A549 (cell line): ENCODE data around the gene RPL18. TPM values are rescaled to one million over a fixed set of nuclear protein-coding genes. Genes with fewer than 3 reads are reported as not detected.

Experiments
- CBX2 ChIP-seq: fragments of 200-600 bp; sonication (generic); IDR thresholded peaks from 2 replicates; pipeline ENCODE4 v1.6.1; 2016; ENCODE audit warnings: low read depth, mild to moderate bottlenecking, borderline replicate concordance
- CBX8 ChIP-seq: fragments of 200-600 bp; sonication (generic); IDR thresholded peaks from 2 replicates; pipeline ENCODE4 v1.6.1; 2016
- CEBPB ChIP-seq, 2 experiments: fragments of >200 bp in 1 of 2; sonication (Bioruptor Twin) in 1 of 2; formaldehyde crosslinking in 1 of 2; IDR thresholded peaks; 2 replicates each; pipeline ENCODE4 v1.6.1; 2012 to 2016
- CHD2 ChIP-seq: fragments of 150-350 bp; IDR thresholded peaks from 2 replicates; pipeline ENCODE4 v1.6.1; 2014; ENCODE audit warnings: low read length; ENCODE audit not compliant: partially characterized antibody
- CHD4 ChIP-seq: fragments of 200-600 bp; sonication (generic); IDR thresholded peaks from 2 replicates; pipeline ENCODE4 v1.6.1; 2016; ENCODE audit warnings: antibody characterized with exemption, mild to moderate bottlenecking, borderline replicate concordance
- EHMT2 ChIP-seq: fragments of 200-600 bp; sonication (generic); IDR thresholded peaks from 2 replicates; pipeline ENCODE4 v1.6.1; 2016; ENCODE audit warnings: antibody characterized with exemption, low read depth, mild to moderate bottlenecking, moderate library complexity
- EP300 ChIP-seq, 2 experiments: fragments of >200 bp; sonication (Bioruptor Twin); formaldehyde crosslinking; IDR thresholded peaks; 2 replicates in 1 of 2; 3 replicates in 1 of 2; pipeline ENCODE4 v1.6.1; 2016 to 2017
- ESRRA ChIP-seq: fragments of 150-350 bp; IDR thresholded peaks from 2 replicates; pipeline ENCODE4 v1.6.1; 2014; ENCODE audit warnings: mild to moderate bottlenecking, low read length, borderline replicate concordance
- FOSB ChIP-seq: fragments of 250-450 bp; sonication (Bioruptor Pico); IDR thresholded peaks from 2 replicates; pipeline ENCODE4 v1.5.0; 2020; ENCODE audit warnings: mild to moderate bottlenecking, moderate library complexity
- FOSL2 ChIP-seq, 2 experiments: fragments of 450-650 bp in 1 of 2; fragments of >200 bp in 1 of 2; sonication (Bioruptor Twin) in 1 of 2; formaldehyde crosslinking; IDR thresholded peaks; 2 replicates each; pipeline versions ENCODE4 v1.5.0 to v1.6.1; 2016 to 2020; ENCODE audit warnings: mild to moderate bottlenecking in 1 of 2, moderate library complexity in 1 of 2
- GATA3 ChIP-seq: IDR thresholded peaks from 2 replicates; pipeline ENCODE4 v1.6.1; 2012; ENCODE audit warnings: borderline replicate concordance
- HOXB13 ChIP-seq: fragments of 250-450 bp; sonication (Bioruptor Pico); IDR thresholded peaks from 2 replicates; pipeline ENCODE4 v1.5.0; 2020; ENCODE audit warnings: low read depth, mild to moderate bottlenecking, moderate library complexity
- HOXB5 ChIP-seq: fragments of 250-450 bp; sonication (Bioruptor Pico); IDR thresholded peaks from 2 replicates; pipeline ENCODE4 v1.5.0; 2020; ENCODE audit warnings: mild to moderate bottlenecking, moderate library complexity
- KDM1A ChIP-seq: fragments of 200-600 bp; sonication (generic); IDR thresholded peaks from 2 replicates; pipeline ENCODE4 v1.6.1; 2016; ENCODE audit warnings: low read depth, mild to moderate bottlenecking
- MAFK ChIP-seq: fragments of 450-650 bp; IDR thresholded peaks from 2 replicates; pipeline ENCODE4 v1.6.1; 2014; ENCODE audit not compliant: partially characterized antibody
- MAZ ChIP-seq: fragments of 150-350 bp; IDR thresholded peaks from 2 replicates; pipeline ENCODE4 v1.6.1; 2014; ENCODE audit warnings: antibody characterized with exemption, low read depth, low read length, borderline replicate concordance
- NPAS2 ChIP-seq: fragments of 250-450 bp; sonication (Bioruptor Pico); IDR thresholded peaks from 2 replicates; pipeline ENCODE4 v1.8.0; 2022; ENCODE audit warnings: mild to moderate bottlenecking, moderate library complexity, borderline replicate concordance
- NR3C1 ChIP-seq: fragments of >200 bp; sonication (Bioruptor Twin); formaldehyde crosslinking; IDR thresholded peaks from 3 replicates; pipeline ENCODE4 v1.6.1; 2017
- PBX3 ChIP-seq: IDR thresholded peaks from 2 replicates; pipeline ENCODE4 v1.6.1; 2012
- PHF8 ChIP-seq: fragments of 200-600 bp; sonication (generic); IDR thresholded peaks from 2 replicates; pipeline ENCODE4 v1.6.1; 2016; ENCODE audit warnings: low read depth, mild to moderate bottlenecking, antibody characterized with exemption, moderate library complexity, borderline replicate concordance
- POLR2A ChIP-seq: IDR thresholded peaks from 2 replicates; pipeline ENCODE4 v1.6.1; 2012; ENCODE audit warnings: mild to moderate bottlenecking, low read length
- POLR2AphosphoS2 ChIP-seq: conservative IDR thresholded peaks from 2 replicates; pipeline ENCODE4 v1.6.1; 2012; ENCODE audit warnings: low read length, improper control_type of control experiment, inconsistent platforms
- RARB ChIP-seq: fragments of 250-450 bp; sonication (Bioruptor Pico); IDR thresholded peaks from 2 replicates; pipeline ENCODE4 v1.8.0; 2021; ENCODE audit warnings: mild to moderate bottlenecking, moderate library complexity
- RCOR1 ChIP-seq: fragments of 150-350 bp; IDR thresholded peaks from 2 replicates; pipeline ENCODE4 v1.6.1; 2014; ENCODE audit warnings: antibody characterized with exemption, low read length, low read depth
- RFX5 ChIP-seq: fragments of 450-650 bp; IDR thresholded peaks from 2 replicates; pipeline ENCODE4 v1.7.1; 2014; ENCODE audit warnings: antibody characterized with exemption, mild to moderate bottlenecking, moderate library complexity
- TFCP2L1 ChIP-seq: fragments of 250-450 bp; sonication (Bioruptor Pico); IDR thresholded peaks from 2 replicates; pipeline ENCODE4 v1.5.0; 2021; ENCODE audit warnings: mild to moderate bottlenecking
- TP53 ChIP-seq: fragments of 250-450 bp; sonication (Bioruptor Pico); IDR thresholded peaks from 2 replicates; pipeline ENCODE4 v1.5.0; 2021; ENCODE audit warnings: mild to moderate bottlenecking, moderate library complexity
- USF2 ChIP-seq: fragments of 450-650 bp; IDR thresholded peaks from 2 replicates; pipeline ENCODE4 v1.6.1; 2014; ENCODE audit warnings: antibody characterized with exemption
- ZFP36 ChIP-seq: fragments of 450-650 bp; IDR thresholded peaks from 2 replicates; pipeline ENCODE4 v1.6.1; 2014; ENCODE audit warnings: borderline replicate concordance; ENCODE audit not compliant: partially characterized antibody
- ZNF302 ChIP-seq: fragments of 250-450 bp; sonication (Bioruptor Pico); IDR thresholded peaks from 2 replicates; pipeline ENCODE4 v1.9.0; 2021; ENCODE audit warnings: inconsistent platforms, mild to moderate bottlenecking, moderate library complexity
- ZSCAN20 ChIP-seq: fragments of 250-450 bp; sonication (Bioruptor Pico); IDR thresholded peaks from 2 replicates; pipeline ENCODE4 v1.8.0; 2022; ENCODE audit warnings: mild to moderate bottlenecking, moderate library complexity
- polyA plus RNA-seq, 4 experiments: library from polyadenylated mRNA; depleted of rRNA in 3 of 4; stranded (reverse); fragments of >200 nt; fragmentation: RNase III in 1 of 4; extraction: RNeasy Plus Mini Kit Qiagen cat#74134 plus additional on column Dnase treatment in 1 of 4; gene quantifications; 2 replicates in 3 of 4; 3 replicates in 1 of 4; pipeline ENCODE4 v1.2.3, GENCODE V29; 2011 to 2017
- TF ChIP-seq, protein P1 (sequence below): IDR thresholded peaks from 2 replicates; pipeline ENCODE4 v1.6.1; 2012; ENCODE audit warnings: low read depth, borderline replicate concordance
- TF ChIP-seq, protein P2 (sequence below): fragments of 250-450 bp; sonication (Bioruptor Pico); IDR thresholded peaks from 2 replicates; pipeline ENCODE4 v1.5.0; 2021; ENCODE audit warnings: mild to moderate bottlenecking, moderate library complexity, borderline replicate concordance
- TF ChIP-seq, protein P3 (sequence below): fragments of >200 bp; sonication (Bioruptor Twin); formaldehyde crosslinking; IDR thresholded peaks from 3 replicates; pipeline ENCODE4 v1.5.1; 2016

RPL18 gene
- polyA plus RNA-seq, 2 of the 4 experiments (the other 2 are of a cell fraction), result 1,780 to 2,696 TPM

DNA sequence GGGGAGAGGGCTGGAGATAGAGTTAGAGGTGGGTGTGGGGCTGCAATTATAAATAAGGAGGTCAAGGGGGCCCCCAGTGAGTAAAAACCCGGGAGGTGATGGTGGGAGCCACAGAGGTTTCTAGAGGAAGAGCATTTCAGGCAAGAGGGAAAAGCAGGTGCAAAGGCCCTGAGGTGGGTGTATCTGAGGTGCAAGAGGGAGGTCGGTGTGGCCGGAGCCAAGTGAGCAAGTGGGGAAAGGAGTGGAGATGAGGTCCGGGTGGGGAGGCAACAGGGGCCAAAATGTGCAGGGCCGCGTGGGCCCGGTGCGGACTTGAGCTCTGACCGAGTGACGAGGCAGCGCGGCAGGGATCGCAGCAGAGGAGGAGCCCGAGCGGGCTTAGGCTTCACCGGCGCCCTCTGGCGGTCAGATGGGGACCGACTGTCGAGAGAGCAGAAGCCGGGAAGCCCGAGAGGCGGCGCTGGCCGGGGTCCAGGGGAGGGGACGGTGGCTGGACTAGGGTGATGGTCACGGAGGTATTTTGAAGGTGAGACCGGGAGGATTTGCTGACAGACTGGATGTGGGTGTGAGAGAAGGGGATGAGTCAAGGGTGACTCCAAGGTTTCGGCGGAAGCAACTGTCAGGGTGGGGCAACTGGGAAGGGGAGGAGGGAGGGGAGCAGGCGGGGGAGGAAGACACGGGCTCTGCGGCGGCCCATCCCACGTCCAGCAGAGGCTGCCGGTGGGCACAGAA is 30.1 kb downstream of the RPL18 start (continued):
- peak; percentile 62; the same call in 1 of the 2 replicates for TF ChIP-seq PBX3
- TF ChIP-seq RFX5, result 0 out of 2 replicates have a peak, but pooled peaks have one; percentile 29
- TF ChIP-seq TFCP2L1 (CRISPR knock-in tag), result no peak
- TF ChIP-seq EHMT2, result no peak
- TF ChIP-seq MAZ, result no peak
- TF ChIP-seq ZNF302, result 0 out of 2 replicates have a peak, but pooled peaks have one; percentile 19
- TF ChIP-seq CEBPB (IDR thresholded peaks at IDR 0.05), result peak in 1 of 2 experiments; percentile 52; a peak in 1 of 4 replicates
- TF ChIP-seq NR3C1, result no peak
- TF ChIP-seq RARB (CRISPR knock-in tag), result no peak
- peak; percentile 88; the same call in 1 of the 2 replicates for TF ChIP-seq FOSB (CRISPR knock-in tag)
- TF ChIP-seq, protein P1, sequence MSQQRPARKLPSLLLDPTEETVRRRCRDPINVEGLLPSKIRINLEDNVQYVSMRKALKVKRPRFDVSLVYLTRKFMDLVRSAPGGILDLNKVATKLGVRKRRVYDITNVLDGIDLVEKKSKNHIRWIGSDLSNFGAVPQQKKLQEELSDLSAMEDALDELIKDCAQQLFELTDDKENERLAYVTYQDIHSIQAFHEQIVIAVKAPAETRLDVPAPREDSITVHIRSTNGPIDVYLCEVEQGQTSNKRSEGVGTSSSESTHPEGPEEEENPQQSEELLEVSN, result peak; percentile 69
- no peak for TF ChIP-seq CHD2
- TF ChIP-seq EP300 (IDR thresholded peaks at IDR 0.05), result peak in 1 of 2 experiments; percentile 31; a peak in 1 of 5 replicates
- peak; percentile 14; the same call in 1 of the 2 replicates for TF ChIP-seq ESRRA
- peak; percentile 98 for TF ChIP-seq RCOR1
- no peak for TF ChIP-seq ZSCAN20 (CRISPR knock-in tag)
- no peak for TF ChIP-seq CBX8
- no peak for TF ChIP-seq FOSL2 (IDR thresholded peaks at IDR 0.05)
- peak; percentile 66 for TF ChIP-seq FOSL2 (CRISPR knock-in tag; IDR thresholded peaks at IDR 0.05)
- TF ChIP-seq, protein P2, sequence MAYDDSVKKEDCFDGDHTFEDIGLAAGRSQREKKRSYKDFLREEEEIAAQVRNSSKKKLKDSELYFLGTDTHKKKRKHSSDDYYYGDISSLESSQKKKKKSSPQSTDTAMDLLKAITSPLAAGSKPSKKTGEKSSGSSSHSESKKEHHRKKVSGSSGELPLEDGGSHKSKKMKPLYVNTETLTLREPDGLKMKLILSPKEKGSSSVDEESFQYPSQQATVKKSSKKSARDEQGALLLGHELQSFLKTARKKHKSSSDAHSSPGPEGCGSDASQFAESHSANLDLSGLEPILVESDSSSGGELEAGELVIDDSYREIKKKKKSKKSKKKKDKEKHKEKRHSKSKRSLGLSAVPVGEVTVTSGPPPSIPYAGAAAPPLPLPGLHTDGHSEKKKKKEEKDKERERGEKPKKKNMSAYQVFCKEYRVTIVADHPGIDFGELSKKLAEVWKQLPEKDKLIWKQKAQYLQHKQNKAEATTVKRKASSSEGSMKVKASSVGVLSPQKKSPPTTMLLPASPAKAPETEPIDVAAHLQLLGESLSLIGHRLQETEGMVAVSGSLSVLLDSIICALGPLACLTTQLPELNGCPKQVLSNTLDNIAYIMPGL, result 0 out of 2 replicates have a peak, but pooled peaks have one; percentile 65
- no peak for TF ChIP-seq HOXB13 (CRISPR knock-in tag)
- peak; percentile 18; the same call in 1 of the 2 replicates for TF ChIP-seq PHF8
- peak; percentile 42 for TF ChIP-seq MAFK
- 0 out of 2 replicates have a peak, but pooled peaks have one; percentile 25 for TF ChIP-seq TP53 (CRISPR knock-in tag)
- peak; percentile 99 for TF ChIP-seq KDM1A
- no peak for TF ChIP-seq NPAS2 (CRISPR knock-in tag)
- peak; percentile 78 for TF ChIP-seq HOXB5 (CRISPR knock-in tag)
- TF ChIP-seq POLR2A, result no peak
- TF ChIP-seq, protein P3, sequence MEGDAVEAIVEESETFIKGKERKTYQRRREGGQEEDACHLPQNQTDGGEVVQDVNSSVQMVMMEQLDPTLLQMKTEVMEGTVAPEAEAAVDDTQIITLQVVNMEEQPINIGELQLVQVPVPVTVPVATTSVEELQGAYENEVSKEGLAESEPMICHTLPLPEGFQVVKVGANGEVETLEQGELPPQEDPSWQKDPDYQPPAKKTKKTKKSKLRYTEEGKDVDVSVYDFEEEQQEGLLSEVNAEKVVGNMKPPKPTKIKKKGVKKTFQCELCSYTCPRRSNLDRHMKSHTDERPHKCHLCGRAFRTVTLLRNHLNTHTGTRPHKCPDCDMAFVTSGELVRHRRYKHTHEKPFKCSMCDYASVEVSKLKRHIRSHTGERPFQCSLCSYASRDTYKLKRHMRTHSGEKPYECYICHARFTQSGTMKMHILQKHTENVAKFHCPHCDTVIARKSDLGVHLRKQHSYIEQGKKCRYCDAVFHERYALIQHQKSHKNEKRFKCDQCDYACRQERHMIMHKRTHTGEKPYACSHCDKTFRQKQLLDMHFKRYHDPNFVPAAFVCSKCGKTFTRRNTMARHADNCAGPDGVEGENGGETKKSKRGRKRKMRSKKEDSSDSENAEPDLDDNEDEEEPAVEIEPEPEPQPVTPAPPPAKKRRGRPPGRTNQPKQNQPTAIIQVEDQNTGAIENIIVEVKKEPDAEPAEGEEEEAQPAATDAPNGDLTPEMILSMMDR, result peak; percentile 99
- peak; percentile 98 for TF ChIP-seq ZFP36
- no peak for TF ChIP-seq CBX2
- peak; percentile 84 for TF ChIP-seq CHD4
- peak; percentile 38; the same call in 1 of the 2 replicates for TF ChIP-seq GATA3
- TF ChIP-seq USF2, result no peak
- no peak for TF ChIP-seq POLR2AphosphoS2
